ENCODE data around the gene GBE1. TPM values are rescaled to one million over a fixed set of nuclear protein-coding genes. Genes with fewer than 3 reads are reported as not detected.

Gene GBE1
- polyA plus RNA-seq, 1 of the 3 experiments (the other 2 are of a cell fraction), result 14.2 TPM

DNA sequence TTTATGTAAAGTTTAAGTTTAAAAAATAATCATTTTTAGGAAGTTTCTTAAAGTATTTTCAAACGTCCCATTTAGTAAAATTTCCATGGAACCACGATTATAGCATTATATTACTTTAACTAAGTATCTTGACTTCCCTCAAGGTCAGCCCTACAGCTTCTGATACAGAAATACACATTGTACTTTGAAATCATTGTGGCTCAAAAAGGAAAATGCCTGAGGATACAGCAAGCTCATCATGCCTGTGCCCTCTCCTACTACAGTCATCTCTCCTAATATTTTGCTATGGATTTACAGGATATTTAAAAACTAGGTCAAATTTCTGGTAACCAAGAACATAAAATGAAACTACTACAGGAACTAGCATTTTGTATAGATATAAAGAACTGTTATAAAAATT is 51.8 kb downstream of the GBE1 start:
- Histone ChIP-seq H3K36me3 (replicated peaks in 1 of 2; ENCODE audit: control insufficient read depth in 1 of 2, insufficient read depth in 2 of 2, low read length in 1 of 2) (peaks cover 0 to 5% of the 10 kb centered on the region in 2 experiments), H4K20me1 (ENCODE audit: insufficient read depth) (no peaks in the 10 kb centered on the region), H2AFZ (ENCODE audit: low read depth) (no peak overlapping the region), H3K27ac (ENCODE audit: low read depth in 2 of 2, low read length in 1 of 2) (no peak overlapping the region), H3K27me3 (ENCODE audit: insufficient read depth) (no peaks in the 10 kb centered on the region), H3K9me3 (no peaks in the 10 kb centered on the region), H3K4me1 (ENCODE audit: control insufficient read depth in 1 of 2, insufficient read depth in 2 of 2, low read depth in 1 of 2, low read length in 1 of 2) (no peaks in the 10 kb centered on the region), H3K4me3 (ENCODE audit: low read depth in 2 of 2, low read length in 1 of 2) (no peak overlapping the region), H3K79me2 (ENCODE audit: insufficient read depth) (peaks cover 12% of the 10 kb centered on the region), H3K9me2 (no peaks in the 10 kb centered on the region), H3F3A (replicated peaks; ENCODE audit: insufficient read depth) (no peaks in the 10 kb centered on the region), H3K9ac (no peak overlapping the region), H3K4me2 (no peak overlapping the region)
- WGBS (ENCODE audit: low lambda C conversion rate), result 78% methylated on average over 2 of the region's 2 CpGs
- ChIA-PET CTCF (no interaction called here), POLR2A (no interaction called here)
- TF ChIP-seq, protein P1, sequence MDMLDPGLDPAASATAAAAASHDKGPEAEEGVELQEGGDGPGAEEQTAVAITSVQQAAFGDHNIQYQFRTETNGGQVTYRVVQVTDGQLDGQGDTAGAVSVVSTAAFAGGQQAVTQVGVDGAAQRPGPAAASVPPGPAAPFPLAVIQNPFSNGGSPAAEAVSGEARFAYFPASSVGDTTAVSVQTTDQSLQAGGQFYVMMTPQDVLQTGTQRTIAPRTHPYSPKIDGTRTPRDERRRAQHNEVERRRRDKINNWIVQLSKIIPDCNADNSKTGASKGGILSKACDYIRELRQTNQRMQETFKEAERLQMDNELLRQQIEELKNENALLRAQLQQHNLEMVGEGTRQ (IDR thresholded peaks at IDR 0.05; ENCODE audit: borderline replicate concordance, low read depth, low read length), result no peak
- TF ChIP-seq, protein P2, sequence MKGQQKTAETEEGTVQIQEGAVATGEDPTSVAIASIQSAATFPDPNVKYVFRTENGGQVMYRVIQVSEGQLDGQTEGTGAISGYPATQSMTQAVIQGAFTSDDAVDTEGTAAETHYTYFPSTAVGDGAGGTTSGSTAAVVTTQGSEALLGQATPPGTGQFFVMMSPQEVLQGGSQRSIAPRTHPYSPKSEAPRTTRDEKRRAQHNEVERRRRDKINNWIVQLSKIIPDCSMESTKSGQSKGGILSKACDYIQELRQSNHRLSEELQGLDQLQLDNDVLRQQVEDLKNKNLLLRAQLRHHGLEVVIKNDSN (IDR thresholded peaks at IDR 0.05; ENCODE audit: borderline replicate concordance, low read depth), result no peak
- DNase-seq, result no peak

DNA sequence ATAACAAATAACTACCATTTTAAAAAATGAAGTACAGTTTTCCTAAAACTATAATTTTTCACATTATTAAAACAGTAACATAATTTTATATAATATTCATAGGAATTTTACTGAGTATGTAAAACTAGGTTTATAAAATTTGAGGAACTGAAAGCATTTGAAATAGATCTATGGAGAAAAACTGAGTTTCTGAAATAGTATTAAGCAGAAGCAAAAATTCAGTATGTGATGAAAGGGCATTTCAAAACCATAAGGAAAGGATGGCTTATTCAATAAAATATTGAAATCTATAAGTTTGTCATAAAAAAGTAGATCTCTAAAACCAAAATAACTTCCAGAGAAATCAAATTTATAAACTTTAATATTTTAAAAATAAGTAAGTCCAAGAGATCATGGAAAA is 53.4 kb downstream of the GBE1 start:
- Histone ChIP-seq H3K9me3 (no peaks in the 10 kb centered on the region), H3K36me3 (replicated peaks in 1 of 2; ENCODE audit: control insufficient read depth in 1 of 2, insufficient read depth in 2 of 2, low read length in 1 of 2) (peaks cover 0 to 12% of the 10 kb centered on the region in 2 experiments), H3K79me2 (ENCODE audit: insufficient read depth) (peaks cover 12% of the 10 kb centered on the region), H3K27me3 (ENCODE audit: insufficient read depth) (no peaks in the 10 kb centered on the region), H3K4me2 (no peak overlapping the region), H3K9ac (no peak overlapping the region), H3K27ac (ENCODE audit: low read depth in 2 of 2, low read length in 1 of 2) (no peak overlapping the region), H3F3A (replicated peaks; ENCODE audit: insufficient read depth) (no peaks in the 10 kb centered on the region), H3K4me1 (ENCODE audit: control insufficient read depth in 1 of 2, insufficient read depth in 2 of 2, low read depth in 1 of 2, low read length in 1 of 2) (no peaks in the 10 kb centered on the region), H3K9me2 (no peaks in the 10 kb centered on the region), H4K20me1 (ENCODE audit: insufficient read depth) (no peaks in the 10 kb centered on the region), H2AFZ (ENCODE audit: low read depth) (no peak overlapping the region), H3K4me3 (ENCODE audit: low read depth in 2 of 2, low read length in 1 of 2) (no peak overlapping the region)
- POLR2A ChIA-PET, result no interaction called here
- CTCF ChIA-PET, result no interaction called here
- DNase-seq, result no peak
- TF ChIP-seq MEF2A (IDR thresholded peaks at IDR 0.05; ENCODE audit: borderline replicate concordance, low read depth) (no peak), RAD21 (IDR thresholded peaks at IDR 0.05; ENCODE audit: low read length) (no peak), TEAD4 (IDR thresholded peaks at IDR 0.05; ENCODE audit: borderline replicate concordance, insufficient read depth) (no peak), ELF1 (IDR thresholded peaks at IDR 0.05) (no peak), JUND (IDR thresholded peaks at IDR 0.05) (no peak), TAF1 (IDR thresholded peaks at IDR 0.05; ENCODE audit: borderline replicate concordance, low read depth, low read length) (no peak), RFX5 (IDR thresholded peaks at IDR 0.05; ENCODE audit: low read length) (no peak), GATA2 (CRISPR knock-in tag; IDR thresholded peaks at IDR 0.05) (no peak), NFIC (IDR thresholded peaks at IDR 0.05; ENCODE audit: borderline replicate concordance) (no peak), SIN3A (IDR thresholded peaks at IDR 0.05; ENCODE audit: borderline replicate concordance, low read depth, low read length) (no peak), RCOR1 (IDR thresholded peaks at IDR 0.05; ENCODE audit: low read length) (no peak), RXRA (IDR thresholded peaks at IDR 0.05; ENCODE audit: borderline replicate concordance, low read depth) (no peak), POLR2AphosphoS5 (IDR thresholded peaks at IDR 0.05; ENCODE audit: low read depth, low read length) (no peak), EZH2phosphoT487 (IDR thresholded peaks at IDR 0.05; ENCODE audit: borderline replicate concordance, low read depth) (no peak), SMC3 (IDR thresholded peaks at IDR 0.05; ENCODE audit: low read depth, low read length) (no peak), FOXJ3 (CRISPR knock-in tag; IDR thresholded peaks at IDR 0.05) (no peak), CHD2 (IDR thresholded peaks at IDR 0.05; ENCODE audit: low read length, partially characterized antibody) (no peak)
- TF ChIP-seq, protein P3, sequence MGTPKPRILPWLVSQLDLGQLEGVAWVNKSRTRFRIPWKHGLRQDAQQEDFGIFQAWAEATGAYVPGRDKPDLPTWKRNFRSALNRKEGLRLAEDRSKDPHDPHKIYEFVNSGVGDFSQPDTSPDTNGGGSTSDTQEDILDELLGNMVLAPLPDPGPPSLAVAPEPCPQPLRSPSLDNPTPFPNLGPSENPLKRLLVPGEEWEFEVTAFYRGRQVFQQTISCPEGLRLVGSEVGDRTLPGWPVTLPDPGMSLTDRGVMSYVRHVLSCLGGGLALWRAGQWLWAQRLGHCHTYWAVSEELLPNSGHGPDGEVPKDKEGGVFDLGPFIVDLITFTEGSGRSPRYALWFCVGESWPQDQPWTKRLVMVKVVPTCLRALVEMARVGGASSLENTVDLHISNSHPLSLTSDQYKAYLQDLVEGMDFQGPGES (IDR thresholded peaks at IDR 0.05; ENCODE audit: low read depth, low read length), result no peak
- TF ChIP-seq, protein P2 (IDR thresholded peaks at IDR 0.05; ENCODE audit: borderline replicate concordance, low read depth), result no peak
